Mucosa of descending colon (tissue), 3 donors: Measurements from ENCODE around the gene PPM1B. TPM values are rescaled to one million over a fixed set of nuclear protein-coding genes. Genes with fewer than 3 reads are reported as not detected.
A peak's percentile ranks its signal among the peaks of the same experiment; 100 is the strongest.

Experiments
- ATAC-seq: fragments of 200-7000 bp; cut with Tn5 transposase; one replicate; pipeline ENCODE4 v1.9.1; 2020; ENCODE audit warnings: mild to moderate bottlenecking, moderate library complexity
- DNase-seq, 3 donors: peaks; one replicate each; pipeline ENCODE4 v3.0.0-alpha.2; 2020
- H3K36me3 ChIP-seq: fragments of 200-600 bp; one replicate; pipeline ENCODE4 v1.8.0; 2021; ENCODE audit warnings: low read depth, mild to moderate bottlenecking
- H3K4me1 ChIP-seq: fragments of 200-600 bp; one replicate; pipeline ENCODE4 v1.8.0; 2021; ENCODE audit warnings: low read depth, mild to moderate bottlenecking
- H3K4me3 ChIP-seq: fragments of 200-600 bp; one replicate; pipeline ENCODE4 v1.8.0; 2021; ENCODE audit warnings: mild to moderate bottlenecking
- H3K9me3 ChIP-seq: fragments of 200-600 bp; one replicate; pipeline ENCODE4 v1.8.0; 2021; ENCODE audit warnings: mild to moderate bottlenecking
- intact Hi-C, 2 donors: fragments of 100-400 bp; cut with DNase I in 1 of 2; cut with micrococcal nuclease in 1 of 2; formaldehyde crosslinking; loops; one replicate each; pipeline versions ENCODE4 v1.11.0 to v1.11.1; 2022; cut with DNase I, micrococcal nuclease
- long read RNA-seq, 2 donors: library from polyadenylated mRNA; unstranded; transcript quantifications; one replicate each; pipeline ENCODE4 v2.0.0, GENCODE V29; 2019 to 2021
- total RNA-seq, 3 donors: library from RNA; stranded (reverse); fragmentation: NEBNext Ultra II Directional in 2 of 3; extraction: Animal tissue kit (Norgen Biotek cat#: 25700) in 2 of 3; gene quantifications; one replicate each; pipeline versions ENCODE4 v1.2.1 to v1.2.4, GENCODE V29; 2021 to 2023
- TF ChIP-seq, protein P1 (sequence below): fragments of 200-600 bp; IDR thresholded peaks from one replicate; pipeline ENCODE4 v1.8.0; 2022; ENCODE audit warnings: antibody characterized with exemption, mild to moderate bottlenecking
- donor health status: DM: no; HTN: no; CAD: no; lungs with moderate emphysema.
- donor health status: DM: no; HTN: no; CAD: no.
- donor health status: DM: no; HTN: yes; CAD: no.

PPM1B gene
- 10 to 100 TPM; 59.8 to 75.4 (median 65.2) TPM for total RNA-seq
- long read RNA-seq, donor 1, transcript PPM1B-201 (6 exons, 2,606 nt): major isoform, 41 of 85 reads
- long read RNA-seq, donor 1, transcript PPM1B-204 (6 exons, 3,877 nt): minor isoform, 36 of 85 reads
- long read RNA-seq, donor 1, partial matches to known transcripts: 4 of 85 reads
- long read RNA-seq, donor 1, other reads (novel, unspliced or antisense): 2 of 85 reads
- long read RNA-seq, donor 2, partial matches to known transcripts: 4 of 4 reads
- long read RNA-seq, donor 2, other reads (novel, unspliced or antisense): 0 of 4 reads

DNA sequence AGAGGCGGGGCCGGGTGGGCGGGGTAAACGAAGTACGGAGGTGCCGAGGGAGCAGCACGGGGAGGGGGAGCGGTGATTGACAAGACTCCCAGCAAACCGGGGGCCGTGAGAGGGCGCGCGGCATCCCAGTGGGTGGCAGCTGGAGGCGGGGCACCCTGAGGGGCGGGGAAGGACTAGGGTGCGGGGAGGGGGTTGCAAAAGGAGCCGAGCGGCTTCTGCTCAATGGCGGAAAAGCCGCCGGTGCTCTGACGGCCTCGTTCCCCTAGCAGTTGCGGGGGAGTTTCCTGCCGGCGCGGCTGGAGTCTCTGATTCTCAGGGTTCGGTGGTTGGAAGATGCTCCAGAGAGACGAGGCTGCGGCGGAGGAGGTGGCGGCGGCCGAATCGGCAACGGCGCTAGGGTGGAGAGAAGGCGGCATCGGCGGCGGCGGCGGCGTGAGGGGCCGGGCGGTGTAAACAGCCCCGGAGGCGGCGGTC, at the start of gene PPM1B:
Gene PPM1B (plus strand): TSS at position 195 of the 474 bp plus-strand sequence. CDS start 32,325 bp downstream, outside the sequence.
- ATAC-seq: peak; percentile 86
- Histone ChIP-seq H3K9me3 (peaks cover 4% of the 10 kb centered on the region), H3K4me1 (peaks cover 12% of the 10 kb centered on the region), H3K36me3 (peaks cover 5% of the 10 kb centered on the region), H3K4me3 (peak within 1 kb of the TSS; percentile 96)
- TF ChIP-seq, protein P1, sequence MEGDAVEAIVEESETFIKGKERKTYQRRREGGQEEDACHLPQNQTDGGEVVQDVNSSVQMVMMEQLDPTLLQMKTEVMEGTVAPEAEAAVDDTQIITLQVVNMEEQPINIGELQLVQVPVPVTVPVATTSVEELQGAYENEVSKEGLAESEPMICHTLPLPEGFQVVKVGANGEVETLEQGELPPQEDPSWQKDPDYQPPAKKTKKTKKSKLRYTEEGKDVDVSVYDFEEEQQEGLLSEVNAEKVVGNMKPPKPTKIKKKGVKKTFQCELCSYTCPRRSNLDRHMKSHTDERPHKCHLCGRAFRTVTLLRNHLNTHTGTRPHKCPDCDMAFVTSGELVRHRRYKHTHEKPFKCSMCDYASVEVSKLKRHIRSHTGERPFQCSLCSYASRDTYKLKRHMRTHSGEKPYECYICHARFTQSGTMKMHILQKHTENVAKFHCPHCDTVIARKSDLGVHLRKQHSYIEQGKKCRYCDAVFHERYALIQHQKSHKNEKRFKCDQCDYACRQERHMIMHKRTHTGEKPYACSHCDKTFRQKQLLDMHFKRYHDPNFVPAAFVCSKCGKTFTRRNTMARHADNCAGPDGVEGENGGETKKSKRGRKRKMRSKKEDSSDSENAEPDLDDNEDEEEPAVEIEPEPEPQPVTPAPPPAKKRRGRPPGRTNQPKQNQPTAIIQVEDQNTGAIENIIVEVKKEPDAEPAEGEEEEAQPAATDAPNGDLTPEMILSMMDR: no peak
- DNase-seq: peak in 2 of 3 donors; percentile 100
- intact Hi-C loops: no loop called here

DNA sequence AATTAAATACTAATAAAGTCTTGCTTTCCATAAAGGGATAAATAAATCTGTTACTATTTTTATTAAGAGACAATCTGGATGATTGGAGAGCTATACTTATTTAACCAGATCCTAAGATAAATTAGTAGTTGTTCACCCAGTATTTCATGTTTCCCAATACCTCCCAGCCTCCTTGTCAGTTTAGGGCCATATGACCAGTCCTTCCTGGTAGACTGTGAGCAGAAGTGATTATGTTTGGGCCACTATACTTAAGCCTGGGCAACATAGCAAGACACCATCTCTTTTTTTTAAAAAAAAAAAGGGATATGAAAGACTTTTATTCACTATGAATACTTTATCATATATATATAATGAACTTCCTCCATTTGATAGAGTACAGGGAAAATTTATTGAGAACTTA, 48.8 kb upstream of the PPM1B start:
- Histone ChIP-seq H3K4me1 (no peaks in the 10 kb centered on the region), H3K36me3 (no peaks in the 10 kb centered on the region), H3K9me3 (no peaks in the 10 kb centered on the region), H3K4me3 (no peak overlapping the region)
- TF ChIP-seq, protein P1: no peak
- intact Hi-C loops: no loop called here
- ATAC-seq (no peak), DNase-seq (no peak)

DNA sequence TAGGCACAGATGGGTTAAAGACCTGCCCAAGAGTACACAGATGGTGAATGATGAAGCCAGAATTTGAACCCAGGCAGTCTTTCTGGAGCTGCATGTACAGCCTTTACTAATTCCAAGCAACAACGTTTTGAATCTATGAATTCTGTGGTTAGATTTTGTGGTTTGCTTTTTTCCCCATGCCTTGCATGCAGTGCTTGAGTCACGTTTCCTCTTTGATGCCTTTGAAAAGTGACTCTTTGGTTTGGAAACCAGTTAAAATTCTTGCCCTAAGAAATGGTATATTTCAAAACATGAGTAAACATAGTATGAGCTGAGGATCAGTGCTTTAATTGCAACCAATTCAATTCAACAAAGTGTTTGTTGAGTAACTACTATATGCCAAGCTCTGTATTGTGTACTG, 48.2 kb upstream of the PPM1B start:
- H3K36me3 ChIP-seq: no peaks in the 10 kb centered on the region
- TF ChIP-seq, protein P1: no peak
- ATAC-seq (no peak), DNase-seq (no peak)
- no peaks in the 10 kb centered on the region for H3K4me1 ChIP-seq
- intact Hi-C loops: no loop called here
- H3K4me3 ChIP-seq: no peak overlapping the region
- no peaks in the 10 kb centered on the region for H3K9me3 ChIP-seq

DNA sequence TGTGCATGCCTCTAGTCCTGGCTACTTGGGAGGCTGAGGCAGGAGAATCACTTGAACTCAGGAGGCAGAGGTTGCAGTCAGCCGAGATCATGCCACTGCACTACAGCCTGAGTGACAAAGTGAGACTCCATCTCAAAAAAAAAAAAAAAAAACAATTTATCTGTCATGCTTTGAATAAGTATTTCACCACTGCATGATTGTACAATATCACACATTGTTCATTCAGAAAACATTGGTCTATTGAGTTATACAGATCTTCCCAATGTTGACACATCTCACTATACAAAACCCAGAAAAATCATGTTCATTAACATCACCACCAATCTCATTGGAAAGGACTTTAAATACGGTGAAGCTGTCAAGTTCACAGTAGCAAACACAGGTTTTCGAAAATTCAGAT, 46.8 kb upstream of the PPM1B start:
- TF ChIP-seq, protein P1: no peak
- ATAC-seq (no peak), DNase-seq (no peak)
- intact Hi-C loops: no loop called here
- Histone ChIP-seq H3K9me3 (no peaks in the 10 kb centered on the region), H3K4me1 (no peaks in the 10 kb centered on the region), H3K36me3 (no peaks in the 10 kb centered on the region), H3K4me3 (no peak overlapping the region)

DNA sequence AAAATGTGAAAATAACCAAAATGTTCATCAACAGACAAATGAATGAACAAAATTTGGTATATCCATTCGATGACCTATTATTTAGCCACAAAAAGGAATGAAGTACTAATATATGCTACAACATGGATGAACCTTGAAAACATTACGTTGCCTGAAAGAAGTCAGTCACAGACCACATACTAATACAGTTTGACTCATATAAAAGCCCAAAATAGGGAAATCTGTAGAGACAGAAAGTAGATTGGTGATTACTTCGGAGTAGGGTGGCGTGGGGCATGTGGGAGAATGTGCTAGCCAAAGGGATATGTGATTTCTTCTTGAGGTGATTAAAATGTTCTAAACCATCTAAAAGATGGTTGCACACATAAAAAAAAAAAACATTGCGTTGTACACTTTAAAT, 44.2 kb upstream of the PPM1B start:
- ATAC-seq: no peak
- Histone ChIP-seq H3K4me3 (no peak overlapping the region), H3K36me3 (no peaks in the 10 kb centered on the region), H3K4me1 (no peaks in the 10 kb centered on the region), H3K9me3 (no peaks in the 10 kb centered on the region)
- intact Hi-C loops: no loop called here
- TF ChIP-seq, protein P1: no peak
- no peak for DNase-seq
